AG04449 (cell line): Measurements from ENCODE around the gene TRIO.

Source experiments
- CTCF ChIA-PET: fragments of 350-600 bp; formaldehyde crosslinking; extraction: SDS; loops from one replicate; lab custom pipeline; 2021; ENCODE audit warnings: antibody characterized with exemption; lab: Yijun Ruan, JAX
- POLR2A ChIA-PET: fragments of 400-600, 350-600 bp; formaldehyde crosslinking; extraction: SDS; loops from one replicate; lab custom pipeline; 2020; ENCODE audit warnings: antibody characterized with exemption, inconsistent platforms; lab: Yijun Ruan, JAX
- DNase-seq: peaks from one replicate; pipeline ENCODE4 v3.0.0-alpha.2; 2010; ENCODE audit warnings: low read depth, low spot score
- H3K4me3 ChIP-seq: 2 replicates; pipeline ENCODE4 v1.5.1; 2011; ENCODE audit warnings: low read depth, mild to moderate bottlenecking, control low read depth, low read length
- CTCF ChIP-seq: IDR thresholded peaks from one replicate; pipeline ENCODE4 v1.5.1; 2011; ENCODE audit warnings: mild to moderate bottlenecking, moderate library complexity, low read length, control low read depth, inconsistent platforms; ENCODE audit not compliant: insufficient read depth; ENCODE audit errors: missing control alignments

Gene TRIO

GRCh38 chr5:14239404-14239803, 96.3 kb downstream of the TRIO start:
- POLR2A ChIA-PET = no interaction called here
- DNase-seq = no peak
- no peak overlapping the region for H3K4me3 ChIP-seq
- TF ChIP-seq CTCF = no peak
- CTCF ChIA-PET = interaction anchor here (1.0 to 1.4 kb wide), 3 partner anchors 14 to 131 kb away, joined by 3 to 4 read pairs (median 3); no protein-coding TSS in a partner anchor

GRCh38 chr5:14239951-14240350, 96.8 kb downstream of the TRIO start:
- ChIA-PET POLR2A (no interaction called here), CTCF (interaction anchor here (0.7 to 1.5 kb wide), 8 partner anchors 9 to 234 kb away, joined by 3 to 6 read pairs (median 3); no protein-coding TSS in a partner anchor)
- no peak for TF ChIP-seq CTCF
- no peak for DNase-seq
- H3K4me3 ChIP-seq = no peak overlapping the region; the same call in 1 of the 2 replicates

- ChIA-PET CTCF (interaction anchor here (0.7 to 1.5 kb wide), 7 partner anchors 9 to 234 kb away, joined by 3 to 6 read pairs (median 3); no protein-coding TSS in a partner anchor), POLR2A (no interaction called here)
- no peak overlapping the region for H3K4me3 ChIP-seq
- no peak for DNase-seq
- TF ChIP-seq CTCF = no peak
These were observed 97.2 kb downstream of the TRIO start for GRCh38 chr5:14240359-14240758.

- POLR2A ChIA-PET = no interaction called here
- no peak overlapping the region for H3K4me3 ChIP-seq
These were observed 98.0 kb downstream of the TRIO start for GRCh38 chr5:14241141-14241540.

GRCh38 chr5:14242447-14242846, 99.3 kb downstream of the TRIO start:
- TF ChIP-seq CTCF = no peak
- POLR2A ChIA-PET = no interaction called here
- CTCF ChIA-PET = interaction anchor here (1.5 kb wide), 1 partner anchor 28 kb away, joined by 4 read pairs; no protein-coding TSS in a partner anchor
- H3K4me3 ChIP-seq = no peak overlapping the region
- DNase-seq = no peak

More at GRCh38 chr5:14241141-14241540, 98.0 kb downstream of the TRIO start:
- TF ChIP-seq CTCF = no peak
- CTCF ChIA-PET = interaction anchor here (0.6 to 1.5 kb wide), 3 partner anchors 8 to 264 kb away, joined by 3 to 6 read pairs (median 4); no protein-coding TSS in a partner anchor
- DNase-seq = no peak

GRCh38 chr5:14242871-14243383, 99.8 kb downstream of the TRIO start:
- CTCF ChIA-PET = interaction anchor here (1.5 kb wide), 1 partner anchor 27 kb away, joined by 4 read pairs; no protein-coding TSS in a partner anchor
- DNase-seq = no peak
- TF ChIP-seq CTCF = no peak
- POLR2A ChIA-PET = no interaction called here
- H3K4me3 ChIP-seq = no peak overlapping the region
